Keratinocyte (primary cell): ENCODE measurements around the gene ZFYVE19.

Experiments used
- CTCF ChIP-seq, 3 experiments: IDR thresholded peaks in 1 of 3; conservative IDR thresholded peaks in 1 of 3; optimal IDR thresholded peaks in 1 of 3; 2 replicates in 2 of 3; 3 replicates in 1 of 3; pipeline versions ENCODE3 to v1.5.1; 2011; ENCODE audit warnings: low read length in 3 of 3, mild to moderate bottlenecking in 3 of 3, moderate library complexity in 2 of 3, control low read depth in 1 of 3, inconsistent platforms in 1 of 3; ENCODE audit not compliant: insufficient read depth in 2 of 3; ENCODE audit errors: extremely low read depth in 1 of 3
- EZH2 ChIP-seq: IDR thresholded peaks from one replicate; pipeline ENCODE4 v1.6.1; 2012; ENCODE audit warnings: inconsistent platforms, mild to moderate bottlenecking, low read length, moderate library complexity

DNA sequence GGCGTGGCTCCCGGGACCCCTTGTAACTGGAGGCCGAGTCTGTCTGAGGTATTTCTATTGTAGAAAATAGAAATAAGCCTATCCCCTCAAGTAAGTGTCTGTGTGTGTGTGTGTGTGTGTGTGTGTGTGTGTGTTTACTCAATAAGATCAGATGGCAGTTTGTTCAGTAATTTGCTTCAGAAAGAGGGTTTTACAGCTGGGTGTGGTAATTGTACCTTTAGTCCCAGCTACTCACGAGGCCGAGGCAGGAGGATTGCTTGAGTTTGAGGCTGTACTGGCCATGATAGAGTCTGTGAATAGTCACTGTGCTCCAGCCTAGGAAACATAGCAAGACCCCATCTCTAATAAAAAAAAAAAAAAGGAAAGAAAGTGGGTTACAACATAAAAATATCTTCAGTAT lies 45.6 kb downstream of the ZFYVE19 start:
- TF ChIP-seq EZH2 (no peak), CTCF (optimal IDR thresholded peaks at IDR 0.05 in 1 of 3, IDR thresholded peaks at IDR 0.05 in 1 of 3, conservative IDR thresholded peaks at IDR 0.05 in 1 of 3; ENCODE audit: extremely low read depth in 1 of 3, insufficient read depth in 2 of 3, low read length in 3 of 3) (no peak)
